Esophagus muscularis mucosa (tissue), 4 donors: ENCODE results near the gene GALNT1. TPM values are rescaled to one million over a fixed set of nuclear protein-coding genes. Genes with fewer than 3 reads are reported as not detected.

ENCODE experiments used
- DNase-seq: peaks from one replicate; pipeline ENCODE4 v3.0.0-alpha.2; 2017; ENCODE audit errors: extremely low spot score
- H3K27ac ChIP-seq, 4 donors: fragments of 200-600 bp; sonication (generic); replicated peaks in 1 of 4; 1 replicate in 3 of 4; 2 replicates in 1 of 4; pipeline ENCODE4 v1.5.1; 2016 to 2019; ENCODE audit warnings: mild to moderate bottlenecking in 1 of 4
- H3K27me3 ChIP-seq, 4 donors: fragments of 200-600 bp; sonication (generic); one replicate each; pipeline versions ENCODE4 v1.5.1 to v1.6.0; 2016 to 2019
- H3K36me3 ChIP-seq, 4 donors: fragments of 200-600 bp; sonication (generic); one replicate each; pipeline ENCODE4 v1.5.1; 2016 to 2019
- H3K4me1 ChIP-seq, 4 donors: fragments of 200-600 bp; sonication (generic); one replicate each; pipeline ENCODE4 v1.5.1; 2016 to 2019
- H3K4me3 ChIP-seq, 4 donors: fragments of 200-600 bp; sonication (generic); 1 replicate in 2 of 4; 2 replicates in 2 of 4; pipeline ENCODE4 v1.5.1; 2016 to 2019; ENCODE audit warnings: mild to moderate bottlenecking in 4 of 4, moderate library complexity in 1 of 4
- H3K9me3 ChIP-seq, 4 donors: fragments of 200-600 bp; sonication (generic); 1 replicate in 3 of 4; 2 replicates in 1 of 4; pipeline ENCODE4 v1.5.1; 2016 to 2019
- EP300 ChIP-seq: sonication (generic); formaldehyde crosslinking; IDR thresholded peaks from one replicate; pipeline ENCODE4 v1.6.1; 2017; ENCODE audit warnings: antibody characterized with exemption
- POLR2A ChIP-seq: fragments of 450-650 bp; IDR thresholded peaks from one replicate; pipeline ENCODE4 v1.6.1; 2017; ENCODE audit warnings: antibody characterized with exemption, moderate library complexity, mild to moderate bottlenecking, low read depth
- POLR2AphosphoS5 ChIP-seq, 2 donors: sonication (generic); formaldehyde crosslinking; IDR thresholded peaks; one replicate each; pipeline ENCODE4 v1.6.1; 2017; ENCODE audit warnings: antibody characterized with exemption in 2 of 2
- WGBS: methylation state at CpG from one replicate; pipeline ENCODE4 v1.1.5; 2018; 5-methylcytosine and 5-hydroxymethylcytosine counted together
- intact Hi-C: fragments of 100-400 bp; cut with DNase I; formaldehyde crosslinking; loops from one replicate; pipeline ENCODE4 v1.15.1; 2023
- total RNA-seq, 4 donors: library from RNA; depleted of rRNA; stranded (reverse); fragments of >200 nt; gene quantifications; one replicate each; pipeline versions ENCODE4 v1.1.0 to v1.2.1, GENCODE V29; 2016
- TF ChIP-seq, protein P1 (sequence below), 3 experiments: fragments of 200-600 bp in 2 of 3; fragments of 450-650 bp in 1 of 3; sonication (generic) in 2 of 3; IDR thresholded peaks; one replicate each; pipeline ENCODE4 v1.5.1; 2017 to 2019; ENCODE audit warnings: antibody characterized with exemption in 3 of 3, mild to moderate bottlenecking in 2 of 3, moderate library complexity in 1 of 3

The GALNT1 gene
- total RNA-seq, 4 donors from 2014 or later: 26.4 to 34.5 (median 31.6) TPM

DNA sequence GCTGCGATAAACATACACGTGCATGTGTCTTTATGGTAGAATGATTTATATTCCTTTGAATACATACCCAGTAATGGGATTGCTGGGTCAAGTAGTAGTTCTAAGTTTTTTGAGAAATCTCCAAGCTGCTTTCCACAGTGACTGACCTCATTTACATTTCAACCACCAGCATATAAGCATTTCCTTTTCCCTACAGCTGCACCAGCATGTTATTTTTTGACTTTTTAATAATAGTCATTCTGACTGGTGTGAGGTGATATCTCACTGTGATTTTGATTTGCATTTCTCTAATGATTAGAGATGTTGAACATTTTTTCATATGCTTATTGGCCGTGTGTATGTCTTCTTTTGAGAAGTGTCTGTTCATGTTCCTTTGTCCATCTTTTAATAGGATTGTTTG is 22.8 kb downstream of the GALNT1 start:
- Histone ChIP-seq H3K4me1 (peaks cover 0 to 22% (median 15%) of the 10 kb centered on the region in 4 donors), H3K36me3 (no peaks in the 10 kb centered on the region), H3K27ac (no peak overlapping the region), H3K27me3 (no peaks in the 10 kb centered on the region), H3K9me3 (peaks cover 0 to 25% (median 10%) of the 10 kb centered on the region in 4 donors), H3K4me3 (no peak overlapping the region)
- no peak for DNase-seq
- intact Hi-C loops: no loop called here
- TF ChIP-seq, protein P1, sequence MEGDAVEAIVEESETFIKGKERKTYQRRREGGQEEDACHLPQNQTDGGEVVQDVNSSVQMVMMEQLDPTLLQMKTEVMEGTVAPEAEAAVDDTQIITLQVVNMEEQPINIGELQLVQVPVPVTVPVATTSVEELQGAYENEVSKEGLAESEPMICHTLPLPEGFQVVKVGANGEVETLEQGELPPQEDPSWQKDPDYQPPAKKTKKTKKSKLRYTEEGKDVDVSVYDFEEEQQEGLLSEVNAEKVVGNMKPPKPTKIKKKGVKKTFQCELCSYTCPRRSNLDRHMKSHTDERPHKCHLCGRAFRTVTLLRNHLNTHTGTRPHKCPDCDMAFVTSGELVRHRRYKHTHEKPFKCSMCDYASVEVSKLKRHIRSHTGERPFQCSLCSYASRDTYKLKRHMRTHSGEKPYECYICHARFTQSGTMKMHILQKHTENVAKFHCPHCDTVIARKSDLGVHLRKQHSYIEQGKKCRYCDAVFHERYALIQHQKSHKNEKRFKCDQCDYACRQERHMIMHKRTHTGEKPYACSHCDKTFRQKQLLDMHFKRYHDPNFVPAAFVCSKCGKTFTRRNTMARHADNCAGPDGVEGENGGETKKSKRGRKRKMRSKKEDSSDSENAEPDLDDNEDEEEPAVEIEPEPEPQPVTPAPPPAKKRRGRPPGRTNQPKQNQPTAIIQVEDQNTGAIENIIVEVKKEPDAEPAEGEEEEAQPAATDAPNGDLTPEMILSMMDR (IDR thresholded peaks at IDR 0.05): no peak
- TF ChIP-seq POLR2A (no peak), POLR2AphosphoS5 (IDR thresholded peaks at IDR 0.05) (no peak), EP300 (no peak)
- WGBS: 93% methylated on average over 3 of the region's 3 CpGs

DNA sequence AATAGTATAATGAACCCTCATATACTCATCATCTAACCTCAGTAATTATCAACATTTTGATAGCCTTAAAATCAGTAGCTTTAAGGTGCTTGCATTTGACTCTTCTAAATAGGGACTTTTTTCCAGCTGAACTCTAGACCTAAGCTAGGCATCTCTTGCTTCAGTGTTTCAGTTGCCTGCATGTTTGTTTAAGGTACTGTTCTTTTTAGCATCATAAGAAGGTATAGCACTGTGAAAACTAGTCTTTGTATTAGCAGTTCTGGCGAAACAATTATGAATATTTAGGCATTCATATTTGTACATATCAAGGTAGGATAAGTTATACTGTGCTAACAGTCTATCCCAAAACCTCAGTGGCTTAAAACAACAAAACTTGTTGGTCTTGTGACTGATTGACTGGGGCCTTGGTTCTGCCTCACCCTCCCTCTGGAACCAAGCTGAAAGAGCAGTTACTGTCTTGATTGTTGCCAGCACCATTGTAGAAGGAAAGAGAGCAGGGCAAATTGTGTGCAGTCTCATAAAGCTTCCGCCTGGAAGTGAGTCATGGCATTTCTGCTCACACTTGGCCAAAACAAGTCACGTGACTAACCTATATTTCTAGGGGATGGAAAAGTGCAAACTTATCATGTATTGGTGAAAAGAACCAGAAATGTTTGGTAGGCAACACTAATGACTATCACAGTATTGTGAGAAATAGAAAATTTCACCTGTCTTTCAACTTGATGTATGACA is 24.3 kb downstream of the GALNT1 start:
- TF ChIP-seq, protein P1 (IDR thresholded peaks at IDR 0.05): no peak
- TF ChIP-seq POLR2A: no peak
- TF ChIP-seq EP300: no peak
- TF ChIP-seq POLR2AphosphoS5 (IDR thresholded peaks at IDR 0.05): no peak
- 90% methylated on average over 3 of the region's 3 CpGs for WGBS
- Histone ChIP-seq H3K4me3 (no peak overlapping the region), H3K36me3 (no peaks in the 10 kb centered on the region), H3K4me1 (peaks cover 8 to 35% (median 28%) of the 10 kb centered on the region in 4 donors), H3K9me3 (peaks cover 0 to 21% (median 10%) of the 10 kb centered on the region in 4 donors), H3K27me3 (no peaks in the 10 kb centered on the region), H3K27ac (no peak overlapping the region)
- intact Hi-C loops: no loop called here
- no peak for DNase-seq

DNA sequence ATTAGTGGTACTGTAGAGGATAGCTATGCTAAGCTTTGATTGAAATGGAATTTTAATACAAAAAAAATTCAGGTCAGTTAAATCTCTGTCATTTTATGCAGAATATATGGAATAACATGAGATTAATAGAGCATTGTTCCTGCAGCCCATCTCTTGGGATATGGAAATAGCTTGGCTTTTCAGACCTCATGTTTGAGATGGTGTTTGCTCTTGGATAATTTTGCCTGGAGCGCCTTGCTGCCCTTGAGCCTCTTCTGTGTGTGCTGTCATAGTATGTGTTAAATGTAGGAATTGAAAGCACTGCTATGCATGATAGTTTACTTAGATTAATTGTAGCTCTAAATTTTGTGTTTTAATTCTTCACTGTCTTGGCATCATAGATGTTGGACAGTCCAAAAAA is 27.7 kb downstream of the GALNT1 start:
- H3K27ac ChIP-seq: no peak overlapping the region
- H3K9me3 ChIP-seq: no peaks in the 10 kb centered on the region
- peaks cover 15 to 53% (median 44%) of the 10 kb centered on the region in 4 donors for H3K4me1 ChIP-seq
- intact Hi-C loops: no loop called here
- no peaks in the 10 kb centered on the region for H3K36me3 ChIP-seq
- TF ChIP-seq, protein P1 (IDR thresholded peaks at IDR 0.05): no peak
- TF ChIP-seq EP300: no peak
- TF ChIP-seq POLR2A: no peak
- TF ChIP-seq POLR2AphosphoS5 (IDR thresholded peaks at IDR 0.05): no peak
- WGBS: 100% methylated on average over 1 of the region's 1 CpG
- DNase-seq: no peak
- H3K4me3 ChIP-seq: no peak overlapping the region
- no peaks in the 10 kb centered on the region for H3K27me3 ChIP-seq

DNA sequence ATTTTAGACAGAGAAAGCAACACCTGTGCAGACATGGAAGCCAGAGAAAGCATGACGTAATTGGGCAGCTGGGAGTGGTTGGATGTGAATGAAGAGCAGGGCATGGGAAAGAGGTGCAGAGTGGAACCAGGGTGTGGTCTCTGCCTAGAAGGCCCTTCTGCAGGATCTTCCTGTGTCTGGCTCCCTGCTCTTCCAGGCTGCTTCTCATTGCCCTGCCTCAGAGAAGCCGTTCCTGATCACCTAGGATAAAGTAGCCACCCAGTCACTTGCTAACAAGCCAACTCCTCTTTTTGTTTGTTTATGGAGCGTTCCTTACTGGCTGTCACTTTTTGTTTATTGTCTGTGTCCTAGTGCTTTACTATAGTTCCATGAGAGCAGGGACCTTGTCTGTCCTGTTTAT is 28.5 kb downstream of the GALNT1 start:
- H3K27me3 ChIP-seq: no peaks in the 10 kb centered on the region
- WGBS: 81% methylated on average over 3 of the region's 3 CpGs
- intact Hi-C loops: no loop called here
- H3K36me3 ChIP-seq: no peaks in the 10 kb centered on the region
- DNase-seq: no peak
- H3K4me1 ChIP-seq: peaks cover 15 to 52% (median 44%) of the 10 kb centered on the region in 4 donors
- H3K27ac ChIP-seq: no peak overlapping the region
- H3K4me3 ChIP-seq: no peak overlapping the region
- TF ChIP-seq, protein P1 (IDR thresholded peaks at IDR 0.05): no peak
- TF ChIP-seq POLR2AphosphoS5 (IDR thresholded peaks at IDR 0.05) (no peak), POLR2A (no peak), EP300 (no peak)
- no peaks in the 10 kb centered on the region for H3K9me3 ChIP-seq

DNA sequence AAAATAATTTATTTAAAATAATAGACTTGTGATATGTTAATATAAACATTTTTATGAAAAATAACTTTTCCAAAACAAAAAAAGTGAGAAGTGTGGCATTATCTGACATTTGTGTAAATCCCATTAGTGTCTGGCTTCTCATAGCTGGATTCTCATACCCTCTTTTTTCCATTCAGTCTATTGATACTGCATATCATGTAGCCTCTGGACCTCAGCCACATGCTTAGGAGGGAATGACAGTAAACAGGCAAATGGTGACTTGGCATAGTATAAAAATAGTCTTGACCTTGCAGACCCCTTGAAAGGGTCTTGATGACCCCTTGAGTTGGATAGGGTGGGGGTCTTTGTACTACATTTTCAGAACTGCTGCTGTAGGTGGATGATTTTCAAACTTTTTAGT is 29.2 kb downstream of the GALNT1 start:
- Histone ChIP-seq H3K36me3 (no peaks in the 10 kb centered on the region), H3K27ac (no peak overlapping the region), H3K4me3 (no peak overlapping the region), H3K4me1 (peaks cover 16 to 49% (median 41%) of the 10 kb centered on the region in 4 donors), H3K27me3 (no peaks in the 10 kb centered on the region), H3K9me3 (no peaks in the 10 kb centered on the region)
- DNase-seq: no peak
- intact Hi-C loops: no loop called here
- no peak for TF ChIP-seq POLR2A
- TF ChIP-seq, protein P1 (IDR thresholded peaks at IDR 0.05): no peak
- no peak for TF ChIP-seq POLR2AphosphoS5 (IDR thresholded peaks at IDR 0.05)
- TF ChIP-seq EP300: no peak
